ENCODE data around the gene ALK. TPM values are rescaled to one million over a fixed set of nuclear protein-coding genes. Genes with fewer than 3 reads are reported as not detected.

The ALK gene
- total RNA-seq, 2 donors from 2014 or later, result 0.13 to 0.46 TPM

GRCh38 chr2:29273004-29273684, 648.2 kb downstream of the ALK start:
- H3K9ac ChIP-seq (ENCODE audit: extremely low read depth, low read length, poor library complexity, severe bottlenecking), result no peak overlapping the region
- H3K27ac ChIP-seq (ENCODE audit: low read depth, low read length), result no peak overlapping the region
- peak; percentile 20 for DNase-seq
- no peak overlapping the region for H3K4me3 ChIP-seq (ENCODE audit: low read length)
- H3K36me3 ChIP-seq (ENCODE audit: control insufficient read depth, insufficient read depth, low read length), result no peaks in the 10 kb centered on the region
- H3K27me3 ChIP-seq (ENCODE audit: control insufficient read depth, insufficient read depth, low read length, poor library complexity, severe bottlenecking), result no peaks in the 10 kb centered on the region
- 91 to 100% methylated on average over 5 to 6 of the region's 6 CpGs for WGBS, 2 experiments (ENCODE audit: insufficient coverage in 1 of 2, insufficient read length in 1 of 2)
- Mint-ChIP-seq H3K36me3 (ENCODE audit: low read depth) (no peaks in the 10 kb centered on the region), H3K27ac (no peak overlapping the region), H3K27me3 (ENCODE audit: insufficient read depth) (peaks cover 13% of the 10 kb centered on the region), H3K4me1 (peaks cover 46% of the 10 kb centered on the region), H3K9me3 (no peaks in the 10 kb centered on the region), H3K4me3 (no peak overlapping the region)
- TF ChIP-seq CTCF (conservative IDR thresholded peaks at IDR 0.05), result no peak
- H3K4me1 ChIP-seq (ENCODE audit: control insufficient read depth, insufficient read depth, low read length), result peaks cover 12% of the 10 kb centered on the region
- no peaks in the 10 kb centered on the region for H3K9me3 ChIP-seq (ENCODE audit: control insufficient read depth, low read length)

- H3K27me3 ChIP-seq (ENCODE audit: control insufficient read depth, insufficient read depth, low read length, poor library complexity, severe bottlenecking), result no peaks in the 10 kb centered on the region
- H3K36me3 ChIP-seq (ENCODE audit: control insufficient read depth, insufficient read depth, low read length), result no peaks in the 10 kb centered on the region
- peaks cover 6% of the 10 kb centered on the region for H3K27me3 Mint-ChIP-seq (ENCODE audit: insufficient read depth)
- peaks cover 46% of the 10 kb centered on the region for H3K4me1 Mint-ChIP-seq
- H3K4me1 ChIP-seq (ENCODE audit: control insufficient read depth, insufficient read depth, low read length), result peaks cover 12% of the 10 kb centered on the region
- no peak for TF ChIP-seq CTCF (conservative IDR thresholded peaks at IDR 0.05)
- H3K36me3 Mint-ChIP-seq (ENCODE audit: low read depth), result no peaks in the 10 kb centered on the region
- no peaks in the 10 kb centered on the region for H3K9me3 Mint-ChIP-seq
- DNase-seq, result peak; percentile 35
- H3K4me3 Mint-ChIP-seq, result no peak overlapping the region
- H3K9ac ChIP-seq (ENCODE audit: extremely low read depth, low read length, poor library complexity, severe bottlenecking), result no peak overlapping the region
- H3K27ac ChIP-seq (ENCODE audit: low read depth, low read length), result no peak overlapping the region
- no peak overlapping the region for H3K4me3 ChIP-seq (ENCODE audit: low read length)
- H3K9me3 ChIP-seq (ENCODE audit: control insufficient read depth, low read length), result no peaks in the 10 kb centered on the region
- 81 to 96% methylated on average over 4 to 5 of the region's 5 CpGs for WGBS, 2 experiments (ENCODE audit: insufficient coverage in 1 of 2, insufficient read length in 1 of 2)
- H3K27ac Mint-ChIP-seq, result no peak overlapping the region
These were observed 649.1 kb downstream of the ALK start for GRCh38 chr2:29272311-29272710.

GRCh38 chr2:29270701-29271121, 650.7 kb downstream of the ALK start:
- no peaks in the 10 kb centered on the region for H3K36me3 ChIP-seq (ENCODE audit: control insufficient read depth, insufficient read depth, low read length)
- no peak overlapping the region for H3K27ac ChIP-seq (ENCODE audit: low read depth, low read length)
- H3K4me3 Mint-ChIP-seq, result no peak overlapping the region
- no peaks in the 10 kb centered on the region for H3K9me3 ChIP-seq (ENCODE audit: control insufficient read depth, low read length)
- no peaks in the 10 kb centered on the region for H3K36me3 Mint-ChIP-seq (ENCODE audit: low read depth)
- no peak for TF ChIP-seq CTCF (conservative IDR thresholded peaks at IDR 0.05)
- H3K27ac Mint-ChIP-seq, result no peak overlapping the region
- no peaks in the 10 kb centered on the region for H3K27me3 Mint-ChIP-seq (ENCODE audit: insufficient read depth)
- WGBS, 2 experiments (ENCODE audit: insufficient coverage in 1 of 2, insufficient read length in 1 of 2), result 87 to 91% methylated on average over 5 of the region's 5 CpGs
- no peak overlapping the region for H3K4me3 ChIP-seq (ENCODE audit: low read length)
- peak; percentile 66 for DNase-seq
- peaks cover 9% of the 10 kb centered on the region for H3K4me1 ChIP-seq (ENCODE audit: control insufficient read depth, insufficient read depth, low read length)
- peaks cover 42% of the 10 kb centered on the region for H3K4me1 Mint-ChIP-seq
- H3K9ac ChIP-seq (ENCODE audit: extremely low read depth, low read length, poor library complexity, severe bottlenecking), result no peak overlapping the region
- no peaks in the 10 kb centered on the region for H3K27me3 ChIP-seq (ENCODE audit: control insufficient read depth, insufficient read depth, low read length, poor library complexity, severe bottlenecking)
- no peaks in the 10 kb centered on the region for H3K9me3 Mint-ChIP-seq
